HG02571 (cell line): ENCODE results near the gene ATP6V1A.
"Not testable (repeated sequence)": the region's sequence is repeated elsewhere in the genome, so short reads cannot be mapped to it uniquely, and the experiment has no call there.

Source experiments
- ATAC-seq: cut with Tn5 transposase; IDR thresholded peaks from one replicate; pipeline ENCODE4 v1.9.1; 2021; ENCODE audit warnings: mild to moderate bottlenecking, moderate library complexity; ENCODE audit not compliant: unreplicated experiment

The ATP6V1A gene

DNA sequence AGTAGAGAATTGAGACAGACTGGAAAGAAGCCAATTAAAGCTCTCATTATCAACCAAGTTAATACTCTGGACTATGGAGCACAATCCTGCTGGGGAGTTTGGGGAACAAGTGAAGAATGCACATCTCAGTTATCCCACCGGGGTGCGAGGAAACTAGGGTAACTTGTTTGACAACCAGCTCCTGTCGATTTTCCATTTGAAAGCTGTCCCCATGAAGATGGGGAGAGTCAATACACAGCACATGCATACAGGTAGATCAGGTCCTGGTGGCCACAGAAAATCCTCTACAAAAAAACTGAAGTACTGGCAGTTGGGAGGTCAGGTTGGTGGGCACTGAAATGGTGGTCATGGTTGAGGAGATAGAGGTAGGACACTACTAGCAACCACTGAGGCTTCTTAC is 66.0 kb downstream of the ATP6V1A start:
- no peak for ATAC-seq

DNA sequence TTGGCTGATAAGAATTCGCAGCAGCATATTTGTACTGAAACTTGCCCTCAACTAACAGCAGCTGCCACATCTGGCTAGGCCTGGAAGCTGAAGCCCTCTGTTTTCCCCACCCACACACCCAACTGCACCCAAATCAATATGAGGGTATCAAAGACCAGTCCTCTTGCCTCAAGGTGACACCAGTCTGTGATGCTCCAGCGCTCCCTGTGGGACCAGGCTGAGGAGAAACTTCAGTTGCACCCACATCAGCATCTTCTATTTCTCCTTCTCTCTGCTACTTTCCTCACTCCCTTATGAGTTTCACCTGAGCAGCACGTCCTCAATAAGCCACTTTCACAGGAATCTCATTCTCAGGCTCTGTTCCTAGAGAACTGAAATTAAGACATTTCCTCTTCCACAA is 73.0 kb downstream of the ATP6V1A start:
- no peak for ATAC-seq

DNA sequence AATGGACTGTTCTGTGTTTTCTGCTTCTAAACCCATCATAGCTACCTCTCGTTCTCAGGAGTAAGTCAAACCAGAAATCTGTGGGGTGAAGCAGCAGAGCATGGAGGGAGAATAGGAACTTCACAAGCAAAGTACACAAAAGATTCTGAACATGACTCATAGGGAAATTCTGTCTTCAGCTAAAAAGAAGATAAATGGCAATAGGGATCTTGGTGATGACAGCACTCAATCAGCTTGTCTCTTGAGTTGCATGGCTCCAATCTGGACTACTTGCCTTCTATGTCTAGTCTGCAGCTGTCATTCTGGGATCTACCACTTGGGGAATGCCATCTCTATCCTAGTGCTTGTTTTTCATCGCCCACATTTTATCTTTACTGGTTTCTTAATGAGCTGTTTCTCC is 78.3 kb downstream of the ATP6V1A start:
- peak; percentile 74 for ATAC-seq

- no peak for ATAC-seq
Measured at GRCh38 chr3:113828600-113828999, 81.8 kb downstream of the ATP6V1A start.

- ATAC-seq, result no peak
Measured at GRCh38 chr3:113829576-113830354, 82.9 kb downstream of the ATP6V1A start.

- ATAC-seq, result no peak
Measured at GRCh38 chr3:113831103-113831355, 84.2 kb downstream of the ATP6V1A start.

- ATAC-seq, result peak; percentile 60
Measured at GRCh38 chr3:113832477-113833164, 85.8 kb downstream of the ATP6V1A start.

DNA sequence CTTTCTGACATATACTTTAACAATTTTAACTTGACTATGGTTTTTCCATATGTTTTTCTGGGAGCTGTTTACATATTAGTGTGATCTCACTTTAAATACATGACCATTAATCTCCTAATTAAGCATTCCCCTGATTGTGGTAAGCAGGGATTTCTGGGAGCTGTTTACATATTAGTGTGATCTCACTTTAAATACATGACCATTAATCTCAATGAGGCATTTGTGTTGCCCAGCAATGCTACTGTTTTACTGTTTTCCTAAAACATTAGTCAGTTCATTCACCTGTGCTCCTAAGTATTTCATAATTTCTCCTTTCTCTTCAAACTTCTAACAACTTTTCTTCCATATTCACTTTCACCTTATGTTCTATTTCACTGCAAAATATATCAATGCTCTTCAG is 88.1 kb downstream of the ATP6V1A start:
- no peak for ATAC-seq

DNA sequence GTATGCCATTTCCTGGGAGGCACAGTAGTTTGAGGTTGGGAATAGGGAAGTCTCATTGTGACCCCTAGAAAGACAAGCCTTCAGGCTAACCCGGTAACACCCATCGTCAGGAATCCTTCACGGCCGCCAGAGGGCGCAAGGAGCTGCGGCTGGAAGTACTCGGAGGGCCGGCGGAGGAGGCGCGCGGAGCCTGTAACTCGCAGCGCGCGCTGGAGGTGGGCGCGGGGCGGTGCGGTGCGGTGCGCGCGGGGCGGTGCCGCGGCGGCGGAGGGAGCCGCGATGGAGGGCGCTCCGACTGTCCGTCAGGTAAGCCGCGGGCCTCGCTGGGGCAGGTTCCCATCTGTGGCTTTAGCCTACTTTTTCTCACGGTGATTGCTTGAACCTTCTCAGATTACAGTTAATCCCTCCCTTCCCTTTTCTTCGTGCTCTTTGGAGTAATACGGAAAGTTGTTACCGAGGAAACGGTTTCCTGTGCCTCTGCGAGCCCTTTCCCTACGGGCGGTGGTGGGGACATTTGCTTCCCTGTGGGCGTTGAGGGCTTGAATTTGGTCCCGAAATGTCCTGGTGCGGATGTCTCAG is 91.9 kb downstream of the ATP6V1A start, which contains the start of gene GRAMD1C:
GRAMD1C (plus strand) TSS at position 158 of the 579 bp plus-strand sequence; CDS start at position 280, 122 bp downstream.
- ATAC-seq, result peak; percentile 90

DNA sequence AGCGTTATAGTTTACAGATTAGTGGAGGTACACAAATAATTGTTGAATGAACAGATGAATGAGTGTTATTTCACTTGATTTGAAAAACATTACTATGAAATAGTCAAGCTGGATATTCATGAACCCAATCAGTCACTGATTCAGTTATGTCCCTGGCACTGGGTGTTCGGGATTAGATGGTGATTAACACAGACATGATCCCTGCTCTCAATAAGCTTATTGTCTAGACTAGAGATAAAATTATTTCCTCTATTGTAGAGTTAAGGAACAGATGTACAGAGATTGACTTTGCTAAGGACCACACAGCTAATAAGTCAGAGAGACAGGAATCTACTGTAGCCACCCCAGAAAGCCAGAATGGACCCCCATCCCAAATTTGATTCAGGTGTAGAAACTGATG is 92.7 kb downstream of the ATP6V1A start:
- no peak for ATAC-seq

DNA sequence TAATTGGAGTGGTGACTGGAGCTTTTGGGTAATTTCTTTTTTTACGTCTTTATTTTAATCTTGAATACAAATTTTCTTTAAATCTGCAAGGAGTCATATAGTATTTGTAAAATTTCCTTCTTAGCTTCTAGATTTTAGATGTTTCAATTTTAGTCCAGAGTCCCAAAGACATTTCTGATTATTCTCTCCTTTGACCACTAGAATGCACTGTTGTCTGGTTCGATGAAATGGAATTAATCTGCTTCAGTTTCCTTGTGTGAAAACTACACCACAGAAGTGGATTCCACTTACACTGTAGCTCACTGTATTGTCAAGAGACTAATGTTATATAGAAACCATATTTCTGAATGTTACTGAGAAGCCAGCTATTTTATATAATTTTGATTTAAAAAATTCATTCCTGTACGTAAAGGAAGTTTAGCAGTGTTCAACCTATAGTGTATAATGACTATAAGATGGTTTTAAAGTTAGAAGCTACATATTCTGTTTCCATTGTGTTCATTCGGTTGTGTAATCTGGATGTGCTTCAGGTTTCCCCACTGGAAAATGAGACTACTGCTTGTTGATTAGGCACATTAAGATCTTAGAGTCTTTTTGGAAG is 97.9 kb downstream of the ATP6V1A start:
- no peak for ATAC-seq

GRCh38 chr3:113847247-113847646 is 100.4 kb downstream of the ATP6V1A start:
- no peak for ATAC-seq

DNA sequence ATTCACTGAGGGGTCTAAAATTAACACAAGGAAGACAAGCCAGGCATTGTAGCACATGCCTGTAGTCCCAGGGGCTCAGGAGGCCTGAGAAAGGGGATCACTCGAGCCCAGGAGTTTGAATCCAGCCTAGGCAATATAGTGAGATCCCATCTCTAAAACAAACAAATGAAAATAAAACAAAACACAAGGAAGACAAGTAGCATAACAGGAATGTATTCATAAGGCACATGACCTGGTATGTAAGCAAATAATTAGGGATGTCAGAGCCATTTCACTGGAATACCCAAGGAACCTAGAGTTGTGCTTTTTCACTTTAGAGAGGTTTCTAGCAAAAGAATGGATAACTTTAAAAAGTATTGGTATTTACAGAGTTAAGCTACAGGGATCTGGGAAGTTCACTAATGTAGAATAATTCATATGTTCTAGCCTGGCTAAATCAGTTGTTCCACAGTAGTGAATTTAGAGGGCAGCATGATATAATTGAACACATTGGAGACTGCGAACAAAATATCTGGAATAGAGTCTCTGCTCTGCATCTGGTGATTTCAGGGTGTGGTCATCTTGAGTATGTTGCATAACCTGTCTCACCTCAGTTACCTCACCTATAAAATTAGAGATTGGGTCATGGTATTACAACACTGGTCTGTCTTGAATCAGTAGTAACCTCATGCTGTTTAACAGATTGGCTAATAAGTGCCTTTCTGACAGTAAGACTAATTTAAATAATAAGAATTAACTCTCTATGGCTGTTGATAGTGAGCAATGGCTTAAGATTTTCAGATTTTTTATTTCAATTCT is 101.0 kb downstream of the ATP6V1A start:
- ATAC-seq, result no peak

GRCh38 chr3:113849071-113849470 is 102.2 kb downstream of the ATP6V1A start:
- ATAC-seq, result not testable (repeated sequence)

DNA sequence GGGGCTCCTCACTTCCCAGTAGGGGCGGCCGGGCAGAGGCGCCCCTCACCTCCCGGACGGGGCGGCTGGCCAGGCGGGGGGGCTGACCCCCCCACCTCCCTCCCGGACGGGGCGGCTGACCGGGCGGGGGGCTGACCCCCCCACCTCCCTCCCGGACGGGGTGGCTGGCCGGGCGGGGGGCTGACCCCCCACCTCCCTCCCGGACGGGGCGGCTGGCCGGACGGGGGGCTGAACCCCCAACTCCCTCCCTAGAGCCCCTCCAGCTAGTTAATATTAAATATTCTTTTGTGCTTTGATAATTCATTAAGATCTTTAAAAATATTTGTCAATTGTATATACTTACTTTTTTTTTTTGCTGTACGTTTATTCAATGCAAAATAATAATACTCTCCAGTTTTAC is 103.0 kb downstream of the ATP6V1A start:
- not testable (repeated sequence) for ATAC-seq

GRCh38 chr3:113850391-113850790 is 103.6 kb downstream of the ATP6V1A start:
- ATAC-seq, result not testable (repeated sequence)

- no peak for ATAC-seq
Measured at GRCh38 chr3:113852506-113852905, 105.7 kb downstream of the ATP6V1A start.
